T-helper 22 cell (primary cell): ENCODE data around the gene G3BP2.
"Not testable (repeated sequence)": the region's sequence is repeated elsewhere in the genome, so short reads cannot be mapped to it uniquely, and the experiment has no call there.

Experiments
- DNase-seq: peaks from one replicate; pipeline ENCODE4 v3.0.0-alpha.2; 2020; ENCODE audit warnings: low read depth

The G3BP2 gene

DNA sequence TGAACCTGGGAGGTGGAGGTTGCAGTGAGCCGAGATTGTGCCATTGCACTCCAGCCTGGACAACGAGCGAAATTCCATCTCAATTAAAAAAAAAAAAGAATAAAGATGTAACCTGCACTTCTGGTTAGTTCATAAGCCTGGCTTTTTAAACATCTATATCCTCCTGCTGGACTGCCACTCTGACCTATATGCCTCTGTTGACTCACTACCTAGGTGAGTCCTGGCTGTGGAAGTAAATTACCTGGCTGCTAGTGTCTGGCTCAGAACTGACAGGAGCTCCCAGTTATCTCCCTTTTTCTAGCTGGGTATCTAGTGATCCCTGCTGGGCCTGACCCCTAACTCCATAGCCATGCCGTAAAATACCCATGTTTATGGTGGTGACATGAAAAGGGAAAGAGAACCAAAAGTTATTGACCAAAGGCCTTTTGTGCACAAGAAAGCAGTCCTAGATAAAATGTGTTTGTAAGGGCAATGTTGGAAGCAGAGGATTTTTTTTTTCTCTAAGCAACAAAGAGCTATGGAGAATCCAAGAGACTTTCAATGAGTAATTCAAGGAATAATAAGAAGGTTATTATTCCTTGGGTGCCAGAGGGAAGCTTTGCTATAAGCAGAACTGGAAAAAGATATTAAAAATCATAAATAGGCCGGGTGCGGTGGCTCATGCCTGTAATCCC is 10.4 kb upstream of the G3BP2 start:
- no peak for DNase-seq

DNA sequence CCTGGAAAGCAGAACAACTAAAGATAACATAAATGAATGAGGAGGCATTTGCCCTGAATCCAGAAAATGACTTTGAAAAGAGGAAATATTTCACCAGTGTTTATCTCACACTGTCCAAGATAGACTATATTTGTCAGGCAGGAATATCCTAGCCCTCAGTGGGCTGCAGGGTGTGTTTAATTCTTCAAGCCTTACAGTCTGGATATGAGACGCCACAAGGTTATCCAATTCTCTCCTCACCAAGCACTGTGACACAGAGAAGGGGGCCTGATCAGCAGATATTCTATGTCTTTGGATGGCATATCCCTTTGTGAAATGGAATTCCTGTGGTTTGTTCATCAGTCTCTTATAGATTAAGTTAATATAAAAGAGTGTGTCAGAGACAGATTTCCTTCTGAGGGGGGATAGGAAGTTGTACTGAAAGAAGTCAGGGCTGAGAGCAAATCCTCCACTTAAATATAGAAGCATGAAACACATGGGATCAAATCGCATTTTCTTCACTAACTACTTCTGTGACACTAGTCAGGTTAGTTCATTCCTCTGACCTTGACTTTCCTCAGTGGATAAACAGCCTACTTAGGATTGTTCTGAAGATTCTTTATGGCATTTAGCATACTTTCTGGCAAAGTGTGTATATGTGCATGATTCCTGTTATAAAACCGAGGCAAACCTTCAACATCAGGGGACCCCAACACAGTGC is 6.8 kb upstream of the G3BP2 start:
- DNase-seq: no peak

DNA sequence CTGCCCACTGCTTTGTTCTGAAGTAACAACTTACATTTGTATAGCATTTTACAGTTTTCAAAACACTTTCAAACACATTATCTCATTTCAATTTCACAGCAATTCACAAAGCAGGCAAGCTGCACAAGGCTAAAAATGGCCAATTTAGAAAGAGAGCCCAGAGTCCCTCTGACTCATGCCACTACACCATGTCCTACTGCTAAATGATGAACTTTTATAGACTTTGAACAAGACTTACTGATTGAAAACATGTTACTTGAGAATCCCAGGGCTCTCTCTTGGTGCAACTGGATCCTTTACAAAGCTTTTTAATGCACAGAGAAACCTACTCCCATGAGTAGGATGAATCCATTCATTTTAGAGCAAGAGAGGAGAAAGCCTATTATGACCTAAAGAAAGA is 5.8 kb upstream of the G3BP2 start:
- DNase-seq: no peak

DNA sequence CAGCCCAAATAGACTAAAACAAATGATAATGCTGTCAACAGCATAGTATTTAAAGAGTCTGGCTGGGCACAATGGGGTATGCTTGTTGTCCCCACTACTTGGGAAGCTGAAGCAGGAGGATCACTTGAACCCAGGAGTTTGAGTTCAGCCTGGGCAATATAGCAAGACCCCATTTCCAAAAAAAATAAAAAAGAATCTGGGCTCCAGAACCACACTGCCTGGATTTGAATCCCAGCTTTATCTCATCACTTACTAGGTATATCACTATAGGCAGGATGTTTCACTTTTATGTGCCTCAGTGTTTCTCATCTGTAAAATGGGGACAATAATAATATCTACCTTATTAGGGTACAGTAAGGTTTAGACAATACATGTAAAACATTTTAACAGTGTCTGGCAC is 5.3 kb upstream of the G3BP2 start:
- DNase-seq: no peak

DNA sequence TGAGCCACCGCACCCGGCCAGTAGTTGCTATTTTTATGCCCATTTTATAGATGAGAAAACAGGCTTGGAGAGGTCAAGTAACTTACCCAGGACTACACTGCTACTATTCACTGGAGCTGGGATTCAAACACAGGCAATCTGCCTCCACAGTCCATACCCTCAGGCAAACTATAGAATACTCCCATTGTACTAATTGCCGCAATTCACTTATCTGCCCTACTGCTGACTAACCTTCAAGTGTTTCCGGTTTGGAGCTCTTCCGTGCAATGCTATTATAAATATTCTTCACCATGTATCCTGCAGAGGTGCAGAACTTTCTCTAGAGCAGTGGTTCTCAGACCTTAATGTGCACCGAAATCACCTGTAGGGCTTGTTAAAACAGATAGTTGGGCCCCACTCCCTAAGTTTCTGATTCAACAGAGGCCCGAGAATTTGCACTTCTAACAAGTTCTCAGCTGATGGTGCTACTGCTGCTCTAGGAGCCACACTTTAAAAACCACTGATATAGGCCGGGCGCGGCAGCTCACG is 1.9 kb upstream of the G3BP2 start:
- no peak for DNase-seq

DNA sequence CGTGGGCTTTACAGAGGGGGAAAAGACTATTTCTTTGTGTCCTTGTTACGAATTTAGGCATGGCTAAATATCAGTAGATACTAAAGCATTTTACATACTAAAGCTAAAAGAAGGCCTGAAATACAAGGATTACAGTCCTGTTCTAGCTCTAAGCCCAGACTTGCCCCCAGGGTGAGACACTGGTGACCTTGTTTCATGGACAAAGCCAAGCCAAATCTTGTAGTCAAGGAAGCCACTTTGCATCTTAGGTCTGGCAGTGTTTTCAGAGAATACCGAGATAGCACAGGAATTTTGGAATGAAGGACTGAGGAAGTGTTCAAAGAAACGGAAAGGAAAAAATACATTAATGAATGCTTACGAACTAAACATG is 733 bp upstream of the G3BP2 start:
- no peak for DNase-seq

DNA sequence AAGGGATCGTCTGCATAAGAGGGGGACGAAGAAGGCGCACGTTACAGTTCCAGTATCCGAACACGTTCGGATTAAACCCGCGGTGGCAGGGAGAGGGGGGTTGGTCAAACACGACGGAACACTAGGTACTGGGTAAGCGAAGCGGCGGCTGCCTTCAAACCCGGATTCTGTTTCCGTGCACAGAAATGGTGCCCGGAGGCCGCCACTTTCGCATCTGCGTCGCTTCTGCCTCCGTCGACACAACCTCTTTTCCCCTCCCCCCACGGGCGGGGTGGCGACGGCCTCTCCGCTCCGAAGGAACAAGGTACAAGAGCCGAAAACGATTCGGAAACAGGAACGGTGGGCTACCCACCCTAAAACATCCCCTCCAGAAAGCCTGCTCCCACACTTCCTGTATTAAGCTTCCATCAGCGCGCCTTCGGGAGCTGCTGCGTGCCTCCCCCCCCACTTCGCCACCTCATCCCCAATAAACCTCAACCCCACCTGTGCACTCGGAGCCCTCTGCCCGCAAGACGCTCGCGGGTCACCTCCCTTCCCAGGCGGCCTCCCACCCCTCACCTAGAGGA is 667 bp downstream of the G3BP2 start:
- peak; percentile 60 for DNase-seq

DNA sequence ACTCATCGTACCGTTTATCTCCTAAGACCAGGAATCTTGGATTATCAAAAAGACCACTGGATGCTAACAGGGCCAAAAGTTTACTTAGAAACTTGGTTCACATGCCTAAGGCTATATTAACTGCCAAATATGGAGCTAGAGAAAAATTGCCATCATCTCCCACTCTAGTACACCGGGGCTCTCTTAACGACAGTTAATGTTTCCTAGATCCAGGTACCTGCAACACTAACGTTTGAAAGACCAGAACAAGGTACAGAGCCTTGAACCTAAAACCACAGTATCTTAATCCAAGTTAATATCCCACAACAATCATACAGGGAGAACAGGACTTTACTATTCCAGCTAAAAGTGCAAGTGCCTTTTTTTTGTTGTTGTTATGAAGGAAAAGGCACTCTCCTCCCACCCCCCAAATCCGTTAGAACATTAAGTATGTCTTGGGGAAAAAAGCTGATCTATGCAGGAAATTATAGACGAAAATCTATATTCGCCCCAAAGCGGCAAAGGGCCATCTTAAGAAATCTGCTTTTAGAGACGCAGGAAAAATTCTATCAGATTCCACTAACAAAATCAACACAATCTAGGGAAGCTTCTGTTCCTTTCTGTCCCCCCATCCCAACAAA is 1.3 kb downstream of the G3BP2 start:
- no peak for DNase-seq

DNA sequence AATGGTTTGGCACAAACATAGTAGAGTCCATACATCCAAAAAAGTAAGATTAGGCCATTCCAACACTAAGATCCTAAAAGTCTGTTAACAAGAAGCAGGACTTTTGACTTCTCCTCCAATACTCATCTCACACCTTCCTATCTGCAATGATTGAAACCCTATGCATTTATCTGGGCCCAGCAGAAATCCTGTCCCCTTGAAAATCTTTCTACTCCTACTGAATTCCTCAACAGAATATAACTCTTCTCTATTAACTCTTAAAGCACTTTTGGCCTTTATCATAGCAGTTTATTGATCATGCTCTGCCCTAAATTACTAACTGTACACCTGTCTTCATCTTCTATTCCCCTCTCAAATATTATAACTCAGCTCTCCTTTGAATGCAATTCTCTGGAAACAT is 4.6 kb downstream of the G3BP2 start:
- DNase-seq: no peak

DNA sequence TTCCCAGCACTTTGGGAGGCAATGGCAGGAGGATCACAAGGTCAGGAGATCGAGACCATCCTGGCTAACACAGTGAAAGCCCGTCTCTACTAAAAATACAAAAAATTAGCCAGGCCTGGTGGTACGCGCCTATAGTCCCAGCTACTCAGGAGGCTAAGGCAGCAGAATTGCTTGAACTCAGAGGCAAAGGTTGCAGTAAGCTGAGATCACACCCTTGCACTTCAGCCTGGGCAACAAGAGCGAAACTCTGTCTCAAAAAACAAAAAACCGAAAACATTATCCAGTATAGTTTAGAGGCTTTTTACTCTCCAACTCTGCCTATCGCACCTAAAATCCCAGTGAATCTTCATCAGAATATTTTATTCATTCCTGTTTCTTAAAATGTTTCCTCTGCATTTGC is 5.6 kb downstream of the G3BP2 start:
- not testable (repeated sequence) for DNase-seq

DNA sequence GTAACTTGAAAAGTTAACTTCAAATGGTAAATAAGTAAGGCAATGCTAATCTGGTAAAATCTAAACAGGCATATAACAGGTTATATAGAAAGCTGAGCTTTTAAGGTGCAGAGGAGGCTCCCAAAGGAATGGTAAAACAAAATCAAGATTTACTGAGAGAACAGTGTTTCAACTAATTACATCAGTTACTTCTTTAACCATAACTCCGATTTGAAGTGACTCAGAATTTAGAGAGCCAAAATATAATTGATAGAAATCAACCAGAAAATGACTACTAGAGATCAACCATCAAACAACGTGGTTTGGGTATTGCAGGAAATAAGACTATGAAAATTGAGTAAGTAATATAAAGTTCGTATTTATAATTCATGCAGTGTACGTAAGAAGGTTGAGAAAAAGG is 6.9 kb downstream of the G3BP2 start:
- no peak for DNase-seq

DNA sequence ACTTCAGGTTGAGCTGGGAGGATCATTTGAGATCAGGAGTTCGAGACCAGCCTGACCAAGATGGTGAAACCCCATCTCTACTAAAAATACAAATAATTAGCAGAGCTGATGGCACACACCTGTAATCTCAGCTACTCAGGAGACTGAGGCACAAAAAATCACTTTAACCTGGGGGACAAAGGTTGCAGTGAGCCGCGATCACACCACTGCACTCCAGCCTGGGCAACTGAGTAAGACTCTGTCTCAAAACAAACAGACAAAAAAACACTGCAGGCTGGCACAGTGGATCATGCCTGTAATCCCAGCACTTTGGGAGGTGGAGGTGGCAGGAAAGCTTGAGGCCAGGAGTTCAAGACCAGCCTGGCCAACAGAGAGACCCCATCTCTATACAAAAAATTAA is 8.6 kb downstream of the G3BP2 start:
- DNase-seq: not testable (repeated sequence)

DNA sequence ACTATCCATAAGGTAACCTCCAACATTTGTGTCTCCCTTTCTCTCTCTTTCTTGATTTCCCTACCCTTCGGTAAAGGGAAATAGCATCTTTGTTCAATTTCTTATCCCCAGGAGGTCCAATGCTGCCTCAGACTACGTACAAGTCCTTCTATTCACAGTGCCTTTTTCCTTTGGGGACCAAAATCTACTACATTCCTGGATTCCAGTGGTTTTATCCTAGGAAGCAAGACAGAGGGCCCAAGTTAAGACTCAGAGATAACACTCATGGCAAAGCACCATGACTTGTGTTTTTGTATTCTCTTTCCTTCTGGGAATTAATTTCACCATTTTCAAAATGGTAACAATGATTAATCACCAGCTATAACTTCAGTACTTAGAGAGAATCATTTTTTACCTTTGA is 10.6 kb downstream of the G3BP2 start:
- DNase-seq: no peak

DNA sequence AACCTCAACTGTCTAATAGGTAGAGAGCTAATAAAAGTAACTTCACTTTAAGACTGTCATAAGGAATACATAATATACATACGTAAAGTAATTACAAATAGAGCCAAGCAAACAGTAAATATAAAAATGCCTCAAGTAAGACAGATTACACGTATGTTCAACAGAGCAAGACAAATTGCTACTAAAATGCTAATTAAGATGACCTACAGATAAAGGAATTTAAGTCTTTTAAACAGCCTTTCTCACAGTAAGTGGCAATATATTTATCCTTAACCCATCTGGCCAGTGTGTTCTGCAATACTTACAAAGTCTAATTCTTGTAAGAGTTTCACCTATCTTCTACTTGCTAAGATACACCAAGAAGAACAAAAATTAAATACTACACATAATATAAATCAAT is 12.7 kb downstream of the G3BP2 start:
- no peak for DNase-seq

DNA sequence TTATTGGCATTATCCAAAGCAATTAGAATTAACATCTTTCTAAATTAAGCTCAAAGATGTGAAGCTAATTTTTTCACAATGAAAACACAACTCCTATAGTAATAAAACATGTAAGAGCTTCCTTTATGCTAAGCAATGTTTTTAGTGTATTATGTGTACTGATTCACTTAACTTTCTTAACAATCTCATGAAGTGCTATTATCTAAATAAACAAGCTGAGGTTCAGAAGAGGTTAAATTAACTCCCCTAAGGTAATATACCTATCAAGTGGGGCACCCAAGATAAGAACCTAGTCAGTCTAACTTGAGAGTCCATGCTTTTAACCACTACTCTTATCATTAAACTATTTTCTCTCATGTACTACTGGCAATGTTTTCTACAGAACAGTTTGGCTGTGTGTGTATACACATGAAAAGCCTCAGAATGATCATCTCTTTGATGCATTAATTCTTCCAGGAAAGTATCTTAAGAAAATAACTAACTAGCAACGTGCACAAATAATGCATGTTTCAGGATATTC is 13.6 kb downstream of the G3BP2 start:
- DNase-seq: no peak

DNA sequence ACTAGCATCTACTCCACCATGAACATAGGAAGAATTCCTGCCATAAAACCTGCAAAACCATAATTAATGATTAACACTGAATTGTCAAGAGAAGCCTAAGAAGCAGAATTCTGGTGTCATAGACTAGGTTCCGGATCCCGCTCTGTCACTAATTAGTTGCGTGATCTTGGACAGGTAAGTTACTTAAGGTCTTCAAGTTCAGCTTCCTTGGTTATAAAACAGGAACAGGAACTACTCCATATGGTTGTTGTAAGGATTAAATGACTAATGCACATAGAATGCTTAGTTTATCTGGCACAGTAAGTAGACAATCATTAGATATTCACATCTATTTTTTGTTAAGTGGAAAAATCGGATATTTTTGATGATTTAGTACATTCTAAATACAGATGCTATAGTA is 14.3 kb downstream of the G3BP2 start:
- DNase-seq: no peak

DNA sequence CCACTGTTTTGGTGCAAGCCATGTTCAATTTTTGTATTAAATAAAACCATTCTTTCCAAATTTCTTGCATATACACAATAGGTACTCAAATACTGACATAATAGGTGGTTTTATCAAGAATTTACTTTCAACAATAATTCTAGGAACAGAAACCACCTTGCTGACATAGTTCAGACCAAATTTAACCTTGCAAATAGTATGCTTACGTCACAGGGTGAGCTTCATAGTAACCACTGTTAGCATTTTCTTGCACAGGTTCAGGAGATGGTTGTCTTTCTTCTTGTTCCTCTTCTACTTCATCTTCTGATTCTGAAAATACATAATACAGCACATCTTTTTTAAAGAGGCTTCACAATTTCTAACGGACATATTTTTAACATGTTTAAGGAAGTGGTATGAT is 17.6 kb downstream of the G3BP2 start:
- no peak for DNase-seq

DNA sequence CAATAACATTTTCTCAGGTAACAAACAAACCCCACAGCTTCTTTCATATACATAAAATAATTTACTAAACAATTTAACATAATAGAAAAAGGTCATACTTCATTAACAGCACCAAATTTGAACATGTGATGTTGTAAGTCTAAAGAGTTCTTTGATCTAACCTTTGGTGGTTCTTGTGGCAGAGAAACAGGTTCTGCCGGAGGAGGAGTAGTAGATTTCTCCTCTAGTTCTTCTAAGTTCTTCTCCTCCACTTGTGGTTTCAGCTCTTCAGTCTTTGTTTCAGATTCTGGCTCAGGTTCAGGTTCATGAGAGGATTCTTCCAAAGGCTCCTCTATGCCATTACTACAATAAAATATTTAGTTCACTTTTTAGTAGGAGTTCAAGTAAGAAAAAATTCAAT is 18.3 kb downstream of the G3BP2 start:
- DNase-seq: no peak

DNA sequence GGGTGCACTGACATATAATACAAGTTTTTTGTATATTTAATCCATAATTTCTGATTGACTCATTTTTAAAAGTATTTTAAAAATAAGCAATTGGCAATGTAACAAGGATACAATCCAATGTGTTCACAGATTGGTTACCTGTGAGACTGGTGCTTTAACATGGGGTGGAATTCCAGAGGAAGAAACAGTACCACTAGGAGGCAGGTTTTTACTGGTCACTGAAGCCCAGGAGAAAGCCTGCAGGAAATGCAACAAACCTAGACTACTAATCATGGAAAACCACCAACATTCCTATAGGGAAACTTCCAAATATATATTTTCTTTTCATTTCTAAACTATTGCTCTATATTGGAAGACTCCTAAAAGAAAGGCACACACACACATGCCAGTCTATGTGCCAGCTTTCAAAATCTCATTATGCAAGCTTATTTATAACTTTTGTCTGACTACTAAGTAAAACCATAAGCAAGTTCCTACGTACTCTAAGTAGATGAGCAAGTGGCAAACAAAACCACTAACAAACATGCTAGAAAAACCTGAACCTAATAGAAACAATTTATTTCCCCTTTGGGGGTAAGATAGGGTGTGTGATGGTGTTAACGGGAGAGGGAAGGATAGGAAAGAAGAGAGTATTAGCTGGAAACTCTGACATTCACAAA is 19.2 kb downstream of the G3BP2 start:
- DNase-seq: no peak

DNA sequence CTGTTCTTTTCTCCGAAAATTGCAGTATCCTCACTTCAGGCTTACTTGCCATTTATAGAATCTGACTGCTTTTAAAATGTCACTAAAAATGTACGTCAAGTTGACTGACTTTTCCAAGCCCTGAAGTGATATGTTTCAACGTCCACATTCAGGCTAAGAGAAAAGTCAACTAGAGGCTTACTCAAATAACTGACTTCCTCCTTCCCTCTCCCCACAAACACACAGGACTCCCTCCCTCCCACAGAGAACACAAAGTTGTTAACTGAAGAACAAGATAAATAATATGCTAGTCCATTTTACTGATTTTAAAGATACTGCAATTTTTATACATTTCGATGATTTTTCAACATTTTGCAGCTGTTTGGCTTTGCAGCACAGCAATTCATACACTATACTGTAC is 29.1 kb downstream of the G3BP2 start:
- DNase-seq: no peak

DNA sequence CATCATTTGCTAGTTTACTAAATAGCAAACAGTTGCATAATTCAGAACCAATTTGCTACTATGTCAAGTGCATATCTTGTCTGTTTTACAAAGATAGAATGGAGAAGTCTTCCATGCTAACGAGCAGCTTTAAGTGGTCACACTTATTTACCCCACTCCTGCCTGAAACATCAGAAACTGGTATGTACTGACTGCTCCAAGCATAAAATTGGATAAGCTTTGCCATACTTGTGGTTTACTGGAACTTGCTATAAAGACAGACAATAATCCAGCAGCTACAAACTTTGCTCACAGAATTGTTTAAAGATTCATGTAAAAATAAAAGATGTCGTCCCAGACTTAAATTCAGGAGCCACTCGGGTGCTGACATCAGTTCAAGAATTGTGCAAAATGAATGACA is 29.6 kb downstream of the G3BP2 start:
- no peak for DNase-seq

DNA sequence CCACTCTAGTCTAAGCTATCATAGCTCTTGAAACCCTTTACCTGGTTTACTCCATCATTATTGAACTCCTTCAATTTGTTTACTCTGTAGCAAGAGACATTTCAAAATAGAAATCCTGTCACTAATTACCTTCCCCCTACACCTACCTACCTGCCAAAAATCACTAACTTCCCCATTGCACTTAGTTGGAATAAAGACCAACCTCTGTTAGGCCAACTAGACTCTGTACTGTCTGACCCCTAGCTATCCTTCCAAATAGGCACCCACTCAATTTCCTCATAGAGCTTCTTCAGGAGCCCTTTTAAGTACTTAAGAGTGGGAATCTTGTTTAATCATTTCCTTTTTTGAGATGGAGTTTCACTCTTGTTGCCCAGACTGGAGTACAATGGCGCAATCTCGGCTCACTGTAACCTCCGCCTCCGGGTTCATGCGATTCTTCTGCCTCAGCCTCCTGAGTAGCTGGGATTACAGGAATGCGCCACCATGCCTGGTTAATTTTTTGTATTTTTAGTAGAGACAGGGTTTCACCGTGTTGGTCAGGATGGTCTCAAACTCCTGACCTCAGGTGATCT is 34.0 kb downstream of the G3BP2 start:
- DNase-seq: no peak
